HepG2 (cell line): ENCODE measurements around the gene SUSD3. TPM values are rescaled to one million over a fixed set of nuclear protein-coding genes. Genes with fewer than 3 reads are reported as not detected.

Experiments
- AGO2 ChIP-seq: fragments of 200-400 bp; formaldehyde crosslinking; optimal IDR thresholded peaks from 2 replicates; pipeline ENCODE3; 2017; ENCODE audit warnings: mild to moderate bottlenecking, low read depth, low read length, moderate library complexity
- CHD2 ChIP-seq: IDR thresholded peaks from 2 replicates; pipeline ENCODE4 v1.6.1; 2011; ENCODE audit warnings: low read depth, low read length, improper control_type of control experiment
- FOXA3 ChIP-seq: IDR thresholded peaks from 2 replicates; pipeline ENCODE4 v1.6.1; 2016; ENCODE audit warnings: missing genetic modification reagents, missing compliant biosample characterization
- HHEX ChIP-seq: IDR thresholded peaks from 2 replicates; pipeline ENCODE4 v1.6.1; 2016; ENCODE audit warnings: control low read depth
- HNRNPLL ChIP-seq: fragments of 200-400 bp; formaldehyde crosslinking; IDR thresholded peaks from 2 replicates; pipeline ENCODE4 v1.6.1; 2017; ENCODE audit warnings: mild to moderate bottlenecking, low read depth, low read length; ENCODE audit not compliant: poor library complexity, severe bottlenecking
- NCOA1 ChIP-seq: sonication (generic); formaldehyde crosslinking; IDR thresholded peaks from 2 replicates; pipeline ENCODE4 v1.9.0; 2021; ENCODE audit warnings: missing genetic modification reagents
- NR2F6 ChIP-seq, 2 experiments: IDR thresholded peaks; 2 replicates each; pipeline ENCODE4 v1.6.1; 2016; ENCODE audit warnings: antibody characterized with exemption in 1 of 2, mild to moderate bottlenecking in 1 of 2
- POLR2A ChIP-seq, 2 experiments: IDR thresholded peaks; 2 replicates each; pipeline ENCODE4 v1.6.1; 2011; ENCODE audit warnings: low read depth in 2 of 2, low read length in 2 of 2, mild to moderate bottlenecking in 1 of 2, moderate library complexity in 1 of 2; ENCODE audit not compliant: insufficient read depth in 1 of 2
- PRMT3 ChIP-seq: sonication (generic); formaldehyde crosslinking; IDR thresholded peaks from 2 replicates; pipeline ENCODE4 v1.8.1; 2022; ENCODE audit warnings: low read depth, mild to moderate bottlenecking, moderate library complexity, missing genetic modification reagents, borderline replicate concordance
- RBFOX2 ChIP-seq: fragments of 200-400 bp; formaldehyde crosslinking; IDR thresholded peaks from 2 replicates; pipeline ENCODE4 v1.6.1; 2017; ENCODE audit warnings: low read depth, mild to moderate bottlenecking, low read length
- RFXAP ChIP-seq: sonication (generic); formaldehyde crosslinking; IDR thresholded peaks from 2 replicates; pipeline ENCODE4 v1.4.0; 2020; ENCODE audit warnings: missing genetic modification reagents, borderline replicate concordance
- THYN1 ChIP-seq: sonication (generic); formaldehyde crosslinking; IDR thresholded peaks from 2 replicates; pipeline ENCODE4 v1.8.1; 2023; ENCODE audit warnings: low read depth, mild to moderate bottlenecking, moderate library complexity, missing genetic modification reagents, borderline replicate concordance
- YY1 ChIP-seq: IDR thresholded peaks from 2 replicates; pipeline ENCODE4 v1.6.1; 2011; ENCODE audit warnings: low read length, low read depth, moderate library complexity, mild to moderate bottlenecking; ENCODE audit not compliant: insufficient read depth, insufficient replicate concordance
- ZBTB7B ChIP-seq: sonication (generic); formaldehyde crosslinking; IDR thresholded peaks from 2 replicates; pipeline ENCODE4 v1.4.0; 2020; ENCODE audit warnings: missing genetic modification reagents
- ZNF484 ChIP-seq: sonication (generic); formaldehyde crosslinking; IDR thresholded peaks from 2 replicates; pipeline ENCODE4 v1.5.1; 2020; ENCODE audit warnings: mild to moderate bottlenecking, low read depth, missing genetic modification reagents, borderline replicate concordance
- ZNF614 ChIP-seq: IDR thresholded peaks from 2 replicates; pipeline ENCODE4 v1.6.1; 2018; ENCODE audit warnings: missing biosample characterization, missing genetic modification reagents, inconsistent platforms, borderline replicate concordance
- ZNF678 ChIP-seq: sonication (generic); formaldehyde crosslinking; IDR thresholded peaks from 2 replicates; pipeline ENCODE4 v1.4.0; 2020; ENCODE audit warnings: mild to moderate bottlenecking, missing genetic modification reagents
- ZNF747 ChIP-seq: sonication (generic); formaldehyde crosslinking; IDR thresholded peaks from 2 replicates; pipeline ENCODE4 v1.8.1; 2023; ENCODE audit warnings: missing genetic modification reagents, mild to moderate bottlenecking, borderline replicate concordance
- ZSCAN22 ChIP-seq: sonication (generic); formaldehyde crosslinking; IDR thresholded peaks from 2 replicates; pipeline ENCODE4 v1.4.0; 2020; ENCODE audit warnings: mild to moderate bottlenecking, missing genetic modification reagents
- polyA plus RNA-seq, 8 experiments: library from polyadenylated mRNA; depleted of rRNA in 3 of 8; stranded (reverse) in 7 of 8; unstranded in 1 of 8; fragments of >200 nt; fragmentation: Illumina TruSeq in 4 of 8; extraction: Trizol in 4 of 8; gene quantifications; 2 replicates each; pipeline versions ENCODE4 v1.2.1 to v1.2.3, GENCODE V29; 2011 to 2016; ENCODE audit warnings: low read depth in 4 of 8, missing spikeins in 1 of 8, mixed read lengths in 1 of 8; ENCODE audit not compliant: insufficient read depth in 1 of 8
- total RNA-seq, 5 experiments: library from RNA; depleted of rRNA; stranded (reverse); fragments of >200 nt; fragmentation: Illumina TruSeq; extraction: Trizol; gene quantifications; 2 replicates each; pipeline ENCODE4 v1.2.3, GENCODE V29; 2016; ENCODE audit warnings: low read depth in 1 of 5
- TF ChIP-seq, protein P1 (sequence below): sonication (generic); formaldehyde crosslinking; IDR thresholded peaks from 2 replicates; pipeline ENCODE4 v1.5.0; 2020; ENCODE audit warnings: missing genetic modification reagents, mild to moderate bottlenecking, borderline replicate concordance
- TF ChIP-seq, protein P2 (sequence below): sonication (generic); formaldehyde crosslinking; IDR thresholded peaks from 2 replicates; pipeline ENCODE4 v1.9.0; 2021; ENCODE audit warnings: mild to moderate bottlenecking, missing genetic modification reagents
- TF ChIP-seq, protein P3 (sequence below): sonication (generic); formaldehyde crosslinking; IDR thresholded peaks from 2 replicates; pipeline ENCODE4 v1.5.0; 2020; ENCODE audit warnings: mild to moderate bottlenecking, low read depth, missing genetic modification reagents, borderline replicate concordance

Gene SUSD3
- total and polyA plus RNA-seq, 2 of the 13 experiments (the other 11 are each of a cell fraction or from before 2014, with no cell fraction given), result 7.0 to 9.1 TPM

DNA sequence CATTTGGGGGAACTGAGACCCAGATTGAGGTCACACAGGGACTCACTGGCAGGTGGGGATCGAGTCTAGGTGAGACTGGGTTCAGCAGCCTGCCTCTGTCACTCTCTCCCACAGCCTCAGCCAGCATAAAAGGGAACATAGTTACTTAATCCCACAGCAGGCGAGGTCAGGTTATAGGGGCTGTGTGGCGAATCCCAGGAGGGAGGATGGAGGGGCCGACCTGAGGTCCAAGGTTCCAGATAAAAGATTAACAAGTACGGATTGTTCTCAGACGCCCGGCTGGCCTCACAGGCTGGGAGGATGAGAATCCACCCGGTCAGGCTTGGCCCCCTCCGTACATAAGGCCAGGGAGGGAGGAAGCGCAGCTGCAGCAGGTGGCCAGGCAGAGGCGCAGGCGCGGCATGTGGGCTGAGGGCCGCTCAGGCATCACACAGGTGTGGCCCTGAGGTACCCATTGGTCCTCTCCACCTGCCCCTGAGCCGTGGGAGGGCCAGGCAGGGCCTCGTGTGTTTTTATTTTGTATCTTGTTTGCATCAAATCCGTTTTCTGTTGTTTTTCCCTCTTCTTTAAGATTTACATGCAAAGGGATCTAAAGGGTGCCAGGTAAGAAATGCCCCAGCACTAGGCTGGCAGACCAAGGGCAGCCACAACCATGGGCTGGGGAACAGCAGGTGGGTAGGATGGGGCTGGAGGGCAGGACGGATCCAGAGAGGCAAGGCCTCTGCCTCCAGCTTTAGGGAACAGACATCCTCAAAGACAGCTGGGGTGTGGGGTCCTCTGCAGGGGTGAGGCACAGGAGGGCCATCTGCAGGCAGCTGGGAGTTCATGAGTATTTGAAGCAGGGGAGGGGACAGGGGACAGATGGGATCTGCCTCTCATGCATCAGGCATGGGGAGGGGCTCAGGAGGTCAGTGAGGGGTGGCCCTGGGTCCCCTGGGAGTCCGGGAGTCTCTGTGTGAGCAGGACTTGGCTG lies 3.6 kb downstream of the SUSD3 start (continued):
- TF ChIP-seq NCOA1 (CRISPR knock-in tag), result no peak
- TF ChIP-seq ZNF614 (CRISPR knock-in tag), result no peak; the same call in 1 of the 2 replicates
- TF ChIP-seq ZNF747 (CRISPR knock-in tag), result 0 out of 2 replicates have a peak, but pooled peaks have one; percentile 18
- 0 out of 2 replicates have a peak, but pooled peaks have one; percentile 56 for TF ChIP-seq RFXAP (CRISPR knock-in tag)
- TF ChIP-seq AGO2, result no peak
- peak; percentile 71; the same call in 1 of the 2 replicates for TF ChIP-seq FOXA3 (CRISPR knock-in tag)
- no peak for TF ChIP-seq ZNF678 (CRISPR knock-in tag)
- TF ChIP-seq, protein P1, sequence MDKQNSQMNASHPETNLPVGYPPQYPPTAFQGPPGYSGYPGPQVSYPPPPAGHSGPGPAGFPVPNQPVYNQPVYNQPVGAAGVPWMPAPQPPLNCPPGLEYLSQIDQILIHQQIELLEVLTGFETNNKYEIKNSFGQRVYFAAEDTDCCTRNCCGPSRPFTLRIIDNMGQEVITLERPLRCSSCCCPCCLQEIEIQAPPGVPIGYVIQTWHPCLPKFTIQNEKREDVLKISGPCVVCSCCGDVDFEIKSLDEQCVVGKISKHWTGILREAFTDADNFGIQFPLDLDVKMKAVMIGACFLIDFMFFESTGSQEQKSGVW (CRISPR knock-in tag), result no peak
- TF ChIP-seq HNRNPLL, result peak; percentile 61
- 0 out of 4 replicates have a peak, but pooled peaks of 1 of the 2 experiments have one; percentile 32 for TF ChIP-seq POLR2A (IDR thresholded peaks at IDR 0.05; ENCODE audit: insufficient read depth in 1 of 2, low read depth in 2 of 2, low read length in 2 of 2)
- no peak for TF ChIP-seq RBFOX2
- TF ChIP-seq PRMT3, result no peak
- TF ChIP-seq, protein P2, sequence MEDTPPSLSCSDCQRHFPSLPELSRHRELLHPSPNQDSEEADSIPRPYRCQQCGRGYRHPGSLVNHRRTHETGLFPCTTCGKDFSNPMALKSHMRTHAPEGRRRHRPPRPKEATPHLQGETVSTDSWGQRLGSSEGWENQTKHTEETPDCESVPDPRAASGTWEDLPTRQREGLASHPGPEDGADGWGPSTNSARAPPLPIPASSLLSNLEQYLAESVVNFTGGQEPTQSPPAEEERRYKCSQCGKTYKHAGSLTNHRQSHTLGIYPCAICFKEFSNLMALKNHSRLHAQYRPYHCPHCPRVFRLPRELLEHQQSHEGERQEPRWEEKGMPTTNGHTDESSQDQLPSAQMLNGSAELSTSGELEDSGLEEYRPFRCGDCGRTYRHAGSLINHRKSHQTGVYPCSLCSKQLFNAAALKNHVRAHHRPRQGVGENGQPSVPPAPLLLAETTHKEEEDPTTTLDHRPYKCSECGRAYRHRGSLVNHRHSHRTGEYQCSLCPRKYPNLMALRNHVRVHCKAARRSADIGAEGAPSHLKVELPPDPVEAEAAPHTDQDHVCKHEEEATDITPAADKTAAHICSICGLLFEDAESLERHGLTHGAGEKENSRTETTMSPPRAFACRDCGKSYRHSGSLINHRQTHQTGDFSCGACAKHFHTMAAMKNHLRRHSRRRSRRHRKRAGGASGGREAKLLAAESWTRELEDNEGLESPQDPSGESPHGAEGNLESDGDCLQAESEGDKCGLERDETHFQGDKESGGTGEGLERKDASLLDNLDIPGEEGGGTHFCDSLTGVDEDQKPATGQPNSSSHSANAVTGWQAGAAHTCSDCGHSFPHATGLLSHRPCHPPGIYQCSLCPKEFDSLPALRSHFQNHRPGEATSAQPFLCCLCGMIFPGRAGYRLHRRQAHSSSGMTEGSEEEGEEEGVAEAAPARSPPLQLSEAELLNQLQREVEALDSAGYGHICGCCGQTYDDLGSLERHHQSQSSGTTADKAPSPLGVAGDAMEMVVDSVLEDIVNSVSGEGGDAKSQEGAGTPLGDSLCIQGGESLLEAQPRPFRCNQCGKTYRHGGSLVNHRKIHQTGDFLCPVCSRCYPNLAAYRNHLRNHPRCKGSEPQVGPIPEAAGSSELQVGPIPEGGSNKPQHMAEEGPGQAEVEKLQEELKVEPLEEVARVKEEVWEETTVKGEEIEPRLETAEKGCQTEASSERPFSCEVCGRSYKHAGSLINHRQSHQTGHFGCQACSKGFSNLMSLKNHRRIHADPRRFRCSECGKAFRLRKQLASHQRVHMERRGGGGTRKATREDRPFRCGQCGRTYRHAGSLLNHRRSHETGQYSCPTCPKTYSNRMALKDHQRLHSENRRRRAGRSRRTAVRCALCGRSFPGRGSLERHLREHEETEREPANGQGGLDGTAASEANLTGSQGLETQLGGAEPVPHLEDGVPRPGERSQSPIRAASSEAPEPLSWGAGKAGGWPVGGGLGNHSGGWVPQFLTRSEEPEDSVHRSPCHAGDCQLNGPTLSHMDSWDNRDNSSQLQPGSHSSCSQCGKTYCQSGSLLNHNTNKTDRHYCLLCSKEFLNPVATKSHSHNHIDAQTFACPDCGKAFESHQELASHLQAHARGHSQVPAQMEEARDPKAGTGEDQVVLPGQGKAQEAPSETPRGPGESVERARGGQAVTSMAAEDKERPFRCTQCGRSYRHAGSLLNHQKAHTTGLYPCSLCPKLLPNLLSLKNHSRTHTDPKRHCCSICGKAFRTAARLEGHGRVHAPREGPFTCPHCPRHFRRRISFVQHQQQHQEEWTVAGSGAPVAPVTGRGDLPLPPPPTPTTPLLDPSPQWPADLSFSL (CRISPR knock-in tag), result no peak
- no peak for TF ChIP-seq ZSCAN22
- no peak for TF ChIP-seq ZNF484
- TF ChIP-seq YY1, result no peak
- TF ChIP-seq NR2F6 (IDR thresholded peaks at IDR 0.05), result peak; percentile 36; the same call in 1 of the 2 replicates
- TF ChIP-seq NR2F6 (CRISPR knock-in tag; IDR thresholded peaks at IDR 0.05), result peak; percentile 73
- TF ChIP-seq ZBTB7B (CRISPR knock-in tag), result peak; percentile 78; the same call in 1 of the 2 replicates
- no peak for TF ChIP-seq THYN1 (CRISPR knock-in tag)
- TF ChIP-seq CHD2, result no peak
- no peak for TF ChIP-seq HHEX (CRISPR knock-in tag)
- TF ChIP-seq, protein P3, sequence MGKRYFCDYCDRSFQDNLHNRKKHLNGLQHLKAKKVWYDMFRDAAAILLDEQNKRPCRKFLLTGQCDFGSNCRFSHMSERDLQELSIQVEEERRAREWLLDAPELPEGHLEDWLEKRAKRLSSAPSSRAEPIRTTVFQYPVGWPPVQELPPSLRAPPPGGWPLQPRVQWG (CRISPR knock-in tag), result no peak
